ENCODE results near the gene IFITM1. TPM values are rescaled to one million over a fixed set of nuclear protein-coding genes. Genes with fewer than 3 reads are reported as not detected.

Gene IFITM1
- total and polyA plus RNA-seq, 2 of the 4 experiments (the other 2 are of a cell fraction) = 24.2 to 68.9 TPM

- Histone ChIP-seq H3K18ac (ENCODE audit: low read depth, low read length) (no peak overlapping the region), H3K4me1 (ENCODE audit: control insufficient read depth, insufficient read depth, low read length) (no peaks in the 10 kb centered on the region), H2BK15ac (ENCODE audit: low read depth, low read length) (no peak overlapping the region), H3K27me3 (ENCODE audit: control insufficient read depth, insufficient read depth, low read length) (peaks cover 68% of the 10 kb centered on the region), H3K9me1 (ENCODE audit: insufficient read depth, low read length) (no peaks in the 10 kb centered on the region), H3K27ac (ENCODE audit: insufficient read depth, low read length) (no peak overlapping the region), H4K8ac (ENCODE audit: low read depth in 2 of 2, low read length in 2 of 2) (no peak overlapping the region), H3K23ac (ENCODE audit: low read depth, low read length) (no peak overlapping the region), H3K14ac (replicated peaks; ENCODE audit: low read depth, low read length) (no peak overlapping the region), H2BK5ac (ENCODE audit: low read depth, low read length, poor library complexity, severe bottlenecking) (no peak overlapping the region), H3K4me2 (ENCODE audit: low read depth, low read length) (no peak overlapping the region), H2BK20ac (ENCODE audit: low read depth, low read length) (no peak overlapping the region), H2AK9ac (replicated peaks; ENCODE audit: low read depth, low read length, poor library complexity) (no peak overlapping the region), H3K9ac (ENCODE audit: low read depth, low read length) (no peak overlapping the region), H2AK5ac (ENCODE audit: low read depth, low read length) (no peak overlapping the region), H3K56ac (ENCODE audit: extremely low read depth, insufficient read depth, low read length) (no peak overlapping the region), H4K5ac (ENCODE audit: low read depth, low read length) (no peak overlapping the region), H4K91ac (ENCODE audit: insufficient read depth, low read depth, low read length) (no peak overlapping the region), H2AFZ (replicated peaks; ENCODE audit: low read length, poor library complexity) (no peak overlapping the region), H3K79me1 (ENCODE audit: low read depth in 1 of 2, low read length in 2 of 2) (no peaks in the 10 kb centered on the region), H3K4ac (ENCODE audit: low read depth, low read length) (no peak overlapping the region), H3K4me3 (ENCODE audit: insufficient read depth, low read depth, low read length) (no peak overlapping the region), H3K9me3 (ENCODE audit: control insufficient read depth, insufficient read depth, low read length) (peaks cover 4% of the 10 kb centered on the region), H3K36me3 (ENCODE audit: control insufficient read depth, insufficient read depth, low read length) (no peaks in the 10 kb centered on the region), H4K20me1 (ENCODE audit: insufficient read depth, low read length) (no peaks in the 10 kb centered on the region), H2BK120ac (ENCODE audit: low read depth, low read length) (no peak overlapping the region)
- in situ Hi-C loops (cut with MboI; ENCODE audit: low sequenced_read_pairs) (loop anchor here (10.0 kb wide), 1 partner anchor 57 kb away; no protein-coding TSS in a partner anchor), intact Hi-C loops (cut with micrococcal nuclease) (no loop called here), dilution Hi-C loops (cut with HindIII; ENCODE audit: low sequenced_read_pairs, unreplicated experiment) (no loop called here)
- WGBS, 2 experiments (ENCODE audit: extremely low coverage in 2 of 2, insufficient read length in 1 of 2) = no CpG with 5 or more reads among the region's 4 CpGs
- ChIA-PET POLR2A (ENCODE audit: unreplicated experiment) (no interaction called here), CTCF (interaction anchor here (0.6 kb wide), 1 partner anchor 19 kb away, joined by 7 read pairs; no protein-coding TSS in a partner anchor)
- ATAC-seq (ENCODE audit: low read depth) = no peak
- no peak for DNase-seq
- TF ChIP-seq CTCF (conservative IDR thresholded peaks at IDR 0.05; ENCODE audit: low read depth, low read length) (no peak), BHLHE40 (IDR thresholded peaks at IDR 0.05; ENCODE audit: low read depth, low read length) (no peak), RAD21 (IDR thresholded peaks at IDR 0.05; ENCODE audit: low read length) (no peak), MAFK (IDR thresholded peaks at IDR 0.05; ENCODE audit: low read depth, low read length) (no peak), MXI1 (IDR thresholded peaks at IDR 0.05; ENCODE audit: borderline replicate concordance, low read depth, low read length) (no peak), NFE2L2 (IDR thresholded peaks at IDR 0.05; ENCODE audit: low read depth, low read length) (no peak), FOS (IDR thresholded peaks at IDR 0.05; ENCODE audit: low read depth, low read length) (no peak), MAZ (IDR thresholded peaks at IDR 0.05; ENCODE audit: borderline replicate concordance, low read depth, low read length) (no peak), SMC3 (IDR thresholded peaks at IDR 0.05; ENCODE audit: low read depth, low read length) (no peak), CHD1 (IDR thresholded peaks at IDR 0.05; ENCODE audit: low read depth, low read length) (no peak)
- BruUV-seq (replicated peaks) = no TSS peak
Measured at GRCh38 chr11:282171-282570, 31.7 kb upstream of the IFITM1 start.

All from IMR-90 (cell line).